Upper lobe of left lung (tissue), 6 donors: ENCODE results near the gene IFI30. TPM values are rescaled to one million over a fixed set of nuclear protein-coding genes. Genes with fewer than 3 reads are reported as not detected.
A peak's percentile ranks its signal among the peaks of the same experiment; 100 is the strongest.

ENCODE experiments used
- ATAC-seq, 2 donors: fragments of 200-7000 bp; cut with Tn5 transposase; one replicate each; pipeline ENCODE4 v1.9.1; 2022; ENCODE audit warnings: mild to moderate bottlenecking in 2 of 2, moderate library complexity in 2 of 2; ENCODE audit not compliant: low FRiP score in 2 of 2
- DNase-seq, 2 donors: peaks; one replicate each; pipeline ENCODE4 v3.0.0-alpha.2; 2019 to 2020
- H3K27ac ChIP-seq, 4 donors: fragments of 200-600 bp; sonication (generic); one replicate each; pipeline ENCODE4 v1.5.1; 2016 to 2019
- H3K27me3 ChIP-seq, 4 donors: fragments of 200-600 bp; sonication (generic); one replicate each; pipeline ENCODE4 v1.5.1; 2017 to 2019
- H3K36me3 ChIP-seq, 4 donors: fragments of 200-600 bp; sonication (generic); one replicate each; pipeline ENCODE4 v1.5.1; 2016 to 2019
- H3K4me1 ChIP-seq, 4 donors: fragments of 200-600 bp; sonication (generic); one replicate each; pipeline ENCODE4 v1.5.1; 2018 to 2019
- H3K4me3 ChIP-seq, 4 donors: fragments of 200-600 bp; sonication (generic); one replicate each; pipeline ENCODE4 v1.5.1; 2017 to 2019; ENCODE audit warnings: mild to moderate bottlenecking in 2 of 4, moderate library complexity in 1 of 4
- H3K9me3 ChIP-seq, 4 donors: fragments of 200-600 bp; sonication (generic); one replicate each; pipeline ENCODE4 v1.5.1; 2018 to 2019
- EP300 ChIP-seq, 4 donors: sonication (generic); formaldehyde crosslinking; IDR thresholded peaks; one replicate each; pipeline ENCODE4 v1.5.1; 2017; ENCODE audit warnings: antibody characterized with exemption in 4 of 4, control low read depth in 2 of 4
- POLR2A ChIP-seq, 4 donors: fragments of 450-650 bp; IDR thresholded peaks; one replicate each; pipeline ENCODE4 v1.5.1; 2016 to 2017; ENCODE audit warnings: antibody characterized with exemption in 4 of 4, mild to moderate bottlenecking in 2 of 4
- POLR2AphosphoS5 ChIP-seq, 2 donors: sonication (generic); formaldehyde crosslinking; IDR thresholded peaks; one replicate each; pipeline ENCODE4 v1.5.1; 2017; ENCODE audit warnings: antibody characterized with exemption in 2 of 2
- WGBS, 2 donors: methylation state at CpG; one replicate each; pipeline ENCODE4 v1.1.5; 2017 to 2018; 5-methylcytosine and 5-hydroxymethylcytosine counted together
- total RNA-seq, 6 donors: library from RNA; depleted of rRNA in 4 of 6; stranded (reverse); fragments of >200 nt in 4 of 6; gene quantifications; one replicate each; pipeline versions ENCODE4 v1.1.0 to v1.2.1, GENCODE V29; 2016 to 2021
- TF ChIP-seq, protein P1 (sequence below), 6 experiments: fragments of 450-650 bp in 4 of 6; fragments of 200-600 bp in 2 of 6; sonication (generic) in 2 of 6; IDR thresholded peaks; one replicate each; pipeline ENCODE4 v1.5.1; 2016 to 2019; ENCODE audit warnings: antibody characterized with exemption in 6 of 6
- donor health status: DM: no; HTN: no; CAD: no; lungs with moderate emphysema.
- donor health status: DM: no; HTN: yes; CAD: no; lungs with severe emphysema.

IFI30 gene
- total RNA-seq, 6 donors from 2014 or later: 228 to 764 (median 476) TPM

DNA sequence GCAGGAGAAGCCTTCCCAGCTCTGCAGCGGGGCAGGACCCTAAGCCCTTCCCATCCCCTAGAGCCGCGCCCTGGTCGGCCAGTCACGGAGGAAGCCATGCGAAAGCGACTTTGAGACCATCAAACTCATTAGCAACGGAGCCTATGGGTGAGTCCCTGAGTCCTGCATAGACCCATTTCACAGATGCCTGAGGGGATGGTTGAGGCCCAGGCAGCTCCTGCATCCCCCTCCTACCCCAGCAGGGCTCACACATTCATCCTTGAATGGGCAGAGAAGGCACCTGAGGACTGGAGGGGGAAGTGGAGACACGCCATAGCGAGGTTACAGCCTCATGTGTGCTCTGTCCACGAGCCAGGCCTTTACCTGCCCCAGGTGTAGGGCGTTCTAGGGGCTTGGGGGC is 44.8 kb upstream of the IFI30 start:
- H3K4me1 ChIP-seq: no peaks in the 10 kb centered on the region
- peak overlapping the region in 1 of 4 donors; percentile 23 for H3K27ac ChIP-seq
- H3K4me3 ChIP-seq: no peak overlapping the region
- DNase-seq: no peak
- H3K36me3 ChIP-seq: peaks cover 10 to 78% (median 55%) of the 10 kb centered on the region in 4 donors
- 94 to 99% methylated on average over 8 to 12 of the region's 12 CpGs for WGBS, 2 donors
- H3K9me3 ChIP-seq: no peaks in the 10 kb centered on the region
- TF ChIP-seq EP300 (IDR thresholded peaks at IDR 0.05) (no peak), POLR2A (IDR thresholded peaks at IDR 0.05) (no peak), POLR2AphosphoS5 (IDR thresholded peaks at IDR 0.05) (no peak)
- TF ChIP-seq, protein P1, sequence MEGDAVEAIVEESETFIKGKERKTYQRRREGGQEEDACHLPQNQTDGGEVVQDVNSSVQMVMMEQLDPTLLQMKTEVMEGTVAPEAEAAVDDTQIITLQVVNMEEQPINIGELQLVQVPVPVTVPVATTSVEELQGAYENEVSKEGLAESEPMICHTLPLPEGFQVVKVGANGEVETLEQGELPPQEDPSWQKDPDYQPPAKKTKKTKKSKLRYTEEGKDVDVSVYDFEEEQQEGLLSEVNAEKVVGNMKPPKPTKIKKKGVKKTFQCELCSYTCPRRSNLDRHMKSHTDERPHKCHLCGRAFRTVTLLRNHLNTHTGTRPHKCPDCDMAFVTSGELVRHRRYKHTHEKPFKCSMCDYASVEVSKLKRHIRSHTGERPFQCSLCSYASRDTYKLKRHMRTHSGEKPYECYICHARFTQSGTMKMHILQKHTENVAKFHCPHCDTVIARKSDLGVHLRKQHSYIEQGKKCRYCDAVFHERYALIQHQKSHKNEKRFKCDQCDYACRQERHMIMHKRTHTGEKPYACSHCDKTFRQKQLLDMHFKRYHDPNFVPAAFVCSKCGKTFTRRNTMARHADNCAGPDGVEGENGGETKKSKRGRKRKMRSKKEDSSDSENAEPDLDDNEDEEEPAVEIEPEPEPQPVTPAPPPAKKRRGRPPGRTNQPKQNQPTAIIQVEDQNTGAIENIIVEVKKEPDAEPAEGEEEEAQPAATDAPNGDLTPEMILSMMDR (IDR thresholded peaks at IDR 0.05): no peak
- ATAC-seq: no peak
- H3K27me3 ChIP-seq: no peaks in the 10 kb centered on the region

DNA sequence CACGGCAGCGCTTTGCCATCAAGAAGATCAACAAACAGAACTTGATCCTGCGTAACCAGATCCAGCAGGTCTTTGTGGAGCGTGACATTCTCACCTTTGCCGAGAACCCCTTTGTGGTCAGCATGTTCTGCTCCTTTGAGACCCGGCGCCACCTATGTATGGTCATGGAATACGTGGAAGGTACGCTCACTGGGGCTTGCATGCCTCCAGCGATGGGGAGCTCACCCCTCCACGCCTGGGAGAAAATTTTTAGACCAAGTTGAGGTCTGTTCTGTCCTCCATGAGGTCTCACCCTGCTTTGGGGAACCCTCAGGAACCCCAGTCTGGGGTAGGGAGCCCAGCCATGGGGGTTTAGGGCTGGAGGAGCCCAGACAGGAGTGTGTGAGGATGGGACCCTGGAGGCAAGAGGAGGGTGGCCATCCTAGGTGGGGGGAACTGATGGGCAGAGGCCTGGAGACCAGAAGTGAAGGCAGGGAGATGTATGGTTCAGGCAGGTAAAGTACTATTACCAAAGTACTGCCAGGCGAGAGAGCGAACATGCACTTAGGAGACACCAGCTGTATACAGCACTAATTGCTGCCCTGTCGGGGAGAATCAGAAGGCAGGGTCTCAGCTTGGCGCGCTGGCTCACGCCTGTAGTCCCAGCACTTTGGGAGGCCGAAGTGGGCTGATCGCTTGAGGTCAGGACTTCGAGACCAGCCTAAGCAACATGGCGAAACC is 42.9 kb upstream of the IFI30 start:
- 94 to 95% methylated on average over 18 to 21 of the region's 21 CpGs for WGBS, 2 donors

DNA sequence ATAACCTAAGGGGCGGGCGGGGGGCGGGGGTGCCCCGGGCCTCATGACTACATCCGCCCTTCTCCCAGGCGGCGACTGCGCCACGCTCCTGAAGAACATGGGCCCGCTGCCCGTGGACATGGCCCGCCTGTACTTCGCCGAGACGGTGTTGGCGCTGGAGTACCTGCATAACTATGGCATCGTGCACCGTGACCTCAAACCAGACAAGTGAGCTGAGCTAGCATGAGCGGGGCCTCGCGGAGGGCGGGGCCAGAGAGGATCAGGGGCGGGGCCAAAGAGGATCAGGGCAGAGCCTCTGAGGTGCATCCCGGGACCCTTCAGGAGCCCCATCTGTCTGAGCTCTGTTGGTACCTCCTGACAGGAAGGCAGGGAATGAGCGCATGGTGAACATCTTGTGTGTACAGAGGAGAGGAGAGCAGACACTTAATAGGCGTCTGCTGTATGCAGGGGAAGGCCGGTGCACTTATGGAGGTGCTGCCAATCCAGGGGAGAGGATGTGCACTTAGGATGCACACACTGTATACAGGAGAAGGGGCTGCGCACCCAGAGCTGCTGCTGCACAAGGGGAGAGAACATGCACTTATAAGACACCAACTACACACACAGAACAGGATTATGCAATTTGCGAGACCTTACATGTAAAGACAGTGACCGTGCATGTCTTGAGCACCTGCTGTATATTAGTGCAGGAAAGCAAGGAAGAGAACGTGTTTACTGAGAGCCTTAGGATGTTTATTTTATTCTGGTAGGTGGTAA is 41.6 kb upstream of the IFI30 start:
- Histone ChIP-seq H3K27me3 (no peaks in the 10 kb centered on the region), H3K4me3 (no peak overlapping the region), H3K36me3 (peaks cover 13 to 88% (median 66%) of the 10 kb centered on the region in 4 donors), H3K27ac (no peak overlapping the region), H3K4me1 (no peaks in the 10 kb centered on the region), H3K9me3 (no peaks in the 10 kb centered on the region)
- TF ChIP-seq, protein P1 (IDR thresholded peaks at IDR 0.05): no peak
- TF ChIP-seq POLR2A (IDR thresholded peaks at IDR 0.05) (no peak), EP300 (IDR thresholded peaks at IDR 0.05) (no peak), POLR2AphosphoS5 (IDR thresholded peaks at IDR 0.05) (no peak)
- DNase-seq (no peak), ATAC-seq (no peak)
- 85 to 86% methylated on average over 30 to 31 of the region's 31 CpGs for WGBS, 2 donors

More for the DNA sequence above, 42.9 kb upstream of the IFI30 start:
- ATAC-seq (no peak), DNase-seq (no peak)
- no peak overlapping the region for H3K4me3 ChIP-seq
- H3K27ac ChIP-seq: no peak overlapping the region
- no peaks in the 10 kb centered on the region for H3K27me3 ChIP-seq
- peaks cover 11 to 80% (median 58%) of the 10 kb centered on the region in 4 donors for H3K36me3 ChIP-seq
- H3K9me3 ChIP-seq: no peaks in the 10 kb centered on the region
- TF ChIP-seq POLR2AphosphoS5 (IDR thresholded peaks at IDR 0.05): no peak
- no peak for TF ChIP-seq POLR2A (IDR thresholded peaks at IDR 0.05)
- TF ChIP-seq, protein P1 (IDR thresholded peaks at IDR 0.05): no peak
- no peak for TF ChIP-seq EP300 (IDR thresholded peaks at IDR 0.05)
- H3K4me1 ChIP-seq: no peaks in the 10 kb centered on the region

DNA sequence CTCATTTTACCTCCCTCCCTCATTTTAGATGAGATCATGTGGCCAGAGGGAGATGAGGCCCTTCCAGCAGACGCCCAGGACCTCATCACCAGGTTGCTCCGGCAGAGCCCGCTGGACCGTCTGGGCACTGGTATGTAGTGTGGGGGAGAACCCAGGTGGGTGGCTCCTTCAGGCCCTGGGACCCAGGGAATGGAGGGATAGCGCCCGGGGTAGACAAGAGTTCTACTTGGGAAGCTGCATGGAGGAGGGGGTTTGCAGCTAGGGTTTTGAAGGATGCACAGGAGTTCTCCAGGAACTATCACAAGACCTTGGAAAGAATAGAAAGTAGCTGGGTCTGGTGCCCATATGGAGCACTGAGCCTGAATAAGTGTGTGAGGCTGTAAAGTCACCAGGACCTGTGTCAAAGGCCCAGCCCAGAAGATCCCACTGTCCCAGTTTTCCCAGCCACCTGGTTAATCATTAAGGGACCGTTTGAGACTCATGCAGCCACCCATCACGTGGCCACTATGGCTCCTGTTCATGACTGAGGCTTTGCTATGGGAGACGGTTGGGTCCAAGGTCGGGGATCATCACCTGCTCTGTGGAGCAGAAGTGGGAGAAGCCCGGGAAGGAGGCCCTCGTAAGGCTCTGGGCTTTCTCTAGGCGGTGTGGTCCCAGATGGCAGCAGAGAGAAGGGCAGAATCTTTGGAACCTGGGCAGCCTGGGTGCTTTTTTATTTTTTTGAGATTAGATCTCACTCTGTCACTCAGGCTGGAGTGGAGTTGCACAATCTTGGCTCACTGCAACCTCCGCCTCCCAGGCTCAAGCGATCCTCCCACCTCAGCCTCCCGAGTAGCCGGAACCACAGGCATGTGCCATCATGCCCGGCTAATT is 37.7 kb upstream of the IFI30 start:
- DNase-seq (no peak), ATAC-seq (no peak)
- Histone ChIP-seq H3K27me3 (no peaks in the 10 kb centered on the region), H3K4me3 (no peak overlapping the region), H3K27ac (no peak overlapping the region), H3K9me3 (no peaks in the 10 kb centered on the region), H3K4me1 (no peaks in the 10 kb centered on the region), H3K36me3 (peaks cover 8 to 85% (median 65%) of the 10 kb centered on the region in 4 donors)
- 93 to 94% methylated on average over 17 to 18 of the region's 18 CpGs for WGBS, 2 donors
- TF ChIP-seq POLR2AphosphoS5 (IDR thresholded peaks at IDR 0.05) (no peak), EP300 (IDR thresholded peaks at IDR 0.05) (no peak), POLR2A (IDR thresholded peaks at IDR 0.05) (no peak)
- TF ChIP-seq, protein P1 (IDR thresholded peaks at IDR 0.05): no peak
